ENCODE measurements around the gene RO60.

RO60 gene

GRCh38 chr1:193104907-193105820, 45.8 kb downstream of the RO60 start, which contains the start of gene GLRX2:
TSS of gene GLRX2 (minus strand) at chr1:193105414. CDS start at chr1:193105382, 32 bp downstream.
- peak; percentile 33 for DNase-seq (ENCODE audit: extremely low read depth, low read depth)
- H3K4me3 ChIP-seq (replicated peaks; ENCODE audit: low read depth, low read length) = peak within 1 kb of the TSS; percentile 81
- TF ChIP-seq CTCF (IDR thresholded peaks at IDR 0.05; ENCODE audit: low read depth, low read length, missing control alignments) = no peak

GRCh38 chr1:193105821-193106177, 46.4 kb downstream of the RO60 start:
- no peak for TF ChIP-seq CTCF (IDR thresholded peaks at IDR 0.05; ENCODE audit: low read depth, low read length, missing control alignments)
- H3K4me3 ChIP-seq (replicated peaks; ENCODE audit: low read depth, low read length) = peak overlapping the region; percentile 81
- DNase-seq (ENCODE audit: extremely low read depth, low read depth) = no peak

DNA sequence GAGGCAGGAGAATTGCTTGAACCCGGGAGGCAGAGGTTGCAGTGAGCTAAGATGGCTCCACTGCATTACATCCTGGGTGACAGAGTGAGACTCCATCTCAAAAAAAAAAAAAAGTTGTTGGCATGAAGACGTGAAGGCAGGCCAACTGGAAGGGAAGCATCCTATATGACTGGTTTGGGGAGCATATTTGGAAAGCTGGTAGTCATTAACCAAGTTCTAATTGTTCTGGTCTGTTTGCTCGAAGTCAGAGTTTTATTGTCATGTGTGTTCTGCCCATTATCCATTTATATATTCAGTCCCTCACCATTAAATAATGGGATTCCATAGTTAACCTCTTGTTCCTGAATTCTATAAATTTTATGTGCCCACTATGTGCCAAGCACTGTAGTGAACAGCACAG, 49.1 kb downstream of the RO60 start:
- H3K4me3 ChIP-seq (replicated peaks; ENCODE audit: low read depth, low read length) = no peak overlapping the region
- no peak for TF ChIP-seq CTCF (IDR thresholded peaks at IDR 0.05; ENCODE audit: low read depth, low read length, missing control alignments)

More for the DNA sequence above, 49.1 kb downstream of the RO60 start:
- no peak for DNase-seq (ENCODE audit: extremely low read depth, low read depth)

All from HFF-Myc (cell line).